Measurements from ENCODE around the gene TTLL9. TPM values are rescaled to one million over a fixed set of nuclear protein-coding genes. Genes with fewer than 3 reads are reported as not detected.
A peak's percentile ranks its signal among the peaks of the same experiment; 100 is the strongest.
"Not testable (repeated sequence)": the region's sequence is repeated elsewhere in the genome, so short reads cannot be mapped to it uniquely, and the experiment has no call there.

The TTLL9 gene
- polyA plus RNA-seq, 3 donors: 2.7 to 3.3 (median 2.9) TPM

DNA sequence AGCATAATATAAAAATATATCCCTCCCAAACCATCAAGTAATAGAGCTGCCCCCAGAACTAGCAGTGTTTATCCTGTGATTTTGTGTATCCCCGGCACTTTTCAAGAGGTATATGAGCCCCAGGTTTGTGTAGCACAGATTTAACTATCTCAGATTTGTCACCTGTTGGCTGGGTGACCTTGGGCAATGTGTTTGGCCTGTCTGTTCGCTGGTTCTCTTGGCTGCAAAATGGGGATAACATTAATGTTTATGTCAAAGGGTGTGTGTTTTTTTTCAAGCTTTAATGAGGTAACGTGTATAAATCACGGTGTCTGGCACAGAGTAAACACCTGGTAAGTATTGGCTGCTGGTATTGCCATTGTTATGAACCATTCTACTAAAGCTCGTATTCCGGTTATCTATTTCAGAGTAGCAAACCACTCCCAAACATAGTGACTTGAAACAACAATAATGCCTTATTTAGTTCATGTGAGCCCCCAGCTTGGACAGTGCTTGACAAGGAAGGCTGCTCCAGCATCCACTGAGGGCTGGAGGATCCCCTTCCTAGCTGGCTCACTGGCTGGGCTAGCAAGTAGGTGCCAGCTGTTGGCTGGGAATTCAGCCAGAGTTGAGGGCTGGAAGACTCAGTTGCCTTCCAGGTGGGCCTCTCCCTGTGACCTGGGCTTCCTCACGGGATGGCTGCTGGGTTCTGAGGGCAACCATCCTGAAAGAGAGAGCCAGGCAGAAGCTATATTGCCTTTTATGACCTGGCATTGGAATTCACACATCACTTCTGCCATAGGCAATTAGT lies 45.3 kb downstream of the TTLL9 start:
- no peak for DNase-seq (ENCODE audit: low read depth in 3 of 3, low spot score in 2 of 3)

DNA sequence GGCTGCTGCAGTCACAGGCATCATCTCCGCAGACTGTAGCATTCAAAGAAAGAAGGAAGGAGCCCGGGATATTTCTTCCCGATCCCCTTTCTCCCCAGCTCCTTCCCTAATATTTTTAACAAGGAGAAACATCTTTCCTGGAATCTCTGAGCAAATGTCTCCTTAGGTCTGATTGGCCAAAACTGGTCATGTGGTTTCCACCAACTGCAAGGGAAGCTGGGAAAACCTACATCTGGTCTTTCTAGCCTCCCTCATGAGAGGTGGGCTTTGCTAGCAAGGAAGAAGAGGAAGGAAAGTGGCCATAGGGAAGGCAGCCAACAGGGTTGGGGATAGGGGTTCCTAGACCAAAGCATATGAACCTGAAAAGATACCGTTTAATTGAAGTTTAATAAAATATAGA lies 46.3 kb downstream of the TTLL9 start:
- DNase-seq (ENCODE audit: low read depth in 3 of 3, low spot score in 2 of 3): no peak

DNA sequence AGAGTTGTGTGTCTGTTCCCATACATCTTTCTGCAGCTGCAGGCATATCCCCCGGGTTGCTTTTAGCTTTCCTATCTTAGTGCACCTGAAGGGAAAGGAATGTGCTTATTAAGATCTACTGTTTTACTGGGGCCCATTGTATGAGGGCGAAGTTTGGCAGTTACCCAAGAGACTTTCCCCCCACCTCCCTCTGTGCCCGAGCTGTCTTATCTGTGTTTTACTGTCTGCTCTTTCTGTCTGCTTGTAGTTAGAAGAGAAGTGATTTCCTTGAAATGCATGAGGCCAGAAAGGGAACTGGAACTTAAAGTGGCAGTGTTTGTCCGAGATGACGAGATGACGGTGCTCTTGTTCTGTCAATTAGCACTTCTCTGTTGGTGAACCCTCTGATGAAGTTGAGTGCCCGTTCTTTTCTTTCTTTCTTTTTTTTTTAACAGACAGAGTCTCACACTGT lies 47.6 kb downstream of the TTLL9 start:
- DNase-seq (ENCODE audit: low read depth in 3 of 3, low spot score in 2 of 3): not testable (repeated sequence)

DNA sequence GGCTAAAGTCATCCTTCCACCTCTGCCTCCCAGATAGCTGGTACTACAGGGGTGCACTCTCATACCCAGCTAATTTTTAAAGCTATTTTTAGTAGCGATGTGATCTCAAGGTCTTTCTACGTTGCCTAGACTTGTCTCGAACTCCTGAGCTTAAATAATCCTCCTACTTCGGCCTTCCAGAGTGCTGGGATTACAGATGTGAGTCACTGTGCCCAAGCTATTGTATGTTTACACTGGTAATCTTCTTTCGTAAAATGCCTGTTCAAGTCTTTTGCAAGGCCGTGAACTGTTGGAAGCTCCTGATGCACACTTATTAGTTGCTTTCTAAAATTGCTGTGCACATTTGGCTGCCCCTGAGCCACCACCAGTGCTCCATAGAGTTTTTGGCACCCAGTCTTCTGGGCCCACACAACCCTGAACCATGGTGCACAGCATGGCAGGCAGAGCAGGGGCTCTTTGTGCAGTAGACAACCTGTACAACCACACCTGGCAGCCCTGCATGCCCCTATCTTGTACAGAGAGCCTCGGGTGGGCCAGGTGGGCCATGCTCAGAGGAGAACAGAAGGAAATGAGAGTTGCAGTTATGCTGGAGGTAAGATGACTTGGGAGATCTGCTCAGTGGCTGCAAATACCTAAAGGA lies 48.2 kb downstream of the TTLL9 start:
- no peak for DNase-seq (ENCODE audit: low read depth in 3 of 3, low spot score in 2 of 3)

DNA sequence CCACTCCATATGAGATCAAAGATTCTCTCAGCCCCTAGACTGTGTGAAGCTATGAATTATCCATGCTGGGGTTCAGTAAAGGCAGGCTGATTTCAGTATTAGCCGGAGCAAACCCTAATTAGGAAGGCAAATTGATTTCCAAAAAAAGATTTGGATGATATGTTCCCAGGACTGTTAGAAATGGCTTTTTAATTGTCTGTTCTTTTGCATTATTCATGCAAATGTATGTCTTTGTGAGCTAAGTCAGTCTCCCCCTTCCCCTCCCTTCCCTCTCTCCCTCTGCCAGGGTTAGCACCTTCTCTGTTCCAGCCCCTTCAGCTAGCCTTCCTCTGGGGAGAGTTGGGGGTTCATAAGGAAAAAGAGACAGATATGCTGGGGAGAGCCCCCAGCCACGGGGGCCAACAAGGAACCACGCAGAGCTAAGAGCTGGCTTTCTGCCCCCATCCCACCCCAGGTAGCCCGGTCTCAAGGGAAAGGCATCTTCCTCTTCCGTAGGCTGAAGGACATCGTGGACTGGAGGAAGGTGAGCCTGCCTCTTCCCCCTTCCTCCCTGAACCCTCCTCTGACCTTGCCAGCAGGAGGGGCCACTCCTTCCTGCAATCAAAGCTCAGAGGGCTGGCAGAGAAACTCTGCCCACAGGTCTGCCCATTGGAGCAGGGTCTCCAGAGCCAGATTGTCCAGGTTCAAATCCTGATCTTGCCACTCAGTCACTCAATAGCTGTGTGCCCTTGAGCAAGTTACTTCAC lies 49.1 kb downstream of the TTLL9 start:
- DNase-seq (ENCODE audit: low read depth in 3 of 3, low spot score in 2 of 3): no peak

DNA sequence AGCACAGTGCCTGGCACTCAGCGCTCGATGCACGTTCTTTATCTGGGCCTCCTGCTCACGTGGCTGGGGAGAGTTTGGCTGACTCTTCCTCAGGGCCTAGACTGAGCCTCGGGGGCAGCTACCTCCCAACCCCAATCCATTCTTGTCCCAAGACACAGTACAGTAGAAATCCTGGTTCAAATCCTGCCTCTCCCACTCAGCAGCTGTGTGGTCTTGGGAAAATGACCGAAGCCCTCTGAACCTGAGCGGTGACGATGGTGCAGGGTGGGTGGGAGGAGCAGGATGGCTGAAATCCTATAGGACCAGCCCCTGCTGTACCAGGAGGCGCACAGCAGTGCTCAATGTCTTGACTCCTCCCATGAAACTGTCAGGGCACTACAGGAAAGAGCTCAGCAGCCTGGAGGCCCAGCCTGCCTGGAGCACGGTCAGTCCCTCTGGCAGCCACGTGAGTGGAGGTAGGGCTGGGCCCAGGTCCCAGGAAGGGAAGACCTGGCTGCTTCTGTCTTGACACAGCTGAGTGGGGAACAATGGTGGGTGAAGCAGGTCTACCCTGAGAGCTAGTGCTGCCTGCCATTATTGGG lies 49.9 kb downstream of the TTLL9 start:
- no peak for DNase-seq (ENCODE audit: low read depth in 3 of 3, low spot score in 2 of 3)

DNA sequence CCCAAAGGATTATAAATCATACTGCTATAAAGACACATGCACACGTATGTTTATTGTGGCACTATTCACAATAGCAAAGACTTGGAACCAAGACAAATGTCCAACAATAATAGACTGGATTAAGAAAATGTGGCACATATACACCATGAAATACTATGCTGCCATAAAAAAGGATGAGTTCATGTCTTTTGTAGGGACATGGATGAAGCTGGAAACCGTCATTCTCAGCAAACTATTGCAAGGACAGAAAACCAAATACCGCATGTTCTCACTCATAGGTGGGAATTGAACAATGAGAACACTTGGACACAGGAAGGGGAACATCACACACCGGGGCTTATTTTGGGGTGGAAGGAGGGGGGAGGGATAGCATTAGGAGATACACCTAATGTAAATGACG lies 51.0 kb downstream of the TTLL9 start:
- not testable (repeated sequence) for DNase-seq (ENCODE audit: low read depth in 3 of 3, low spot score in 2 of 3)

DNA sequence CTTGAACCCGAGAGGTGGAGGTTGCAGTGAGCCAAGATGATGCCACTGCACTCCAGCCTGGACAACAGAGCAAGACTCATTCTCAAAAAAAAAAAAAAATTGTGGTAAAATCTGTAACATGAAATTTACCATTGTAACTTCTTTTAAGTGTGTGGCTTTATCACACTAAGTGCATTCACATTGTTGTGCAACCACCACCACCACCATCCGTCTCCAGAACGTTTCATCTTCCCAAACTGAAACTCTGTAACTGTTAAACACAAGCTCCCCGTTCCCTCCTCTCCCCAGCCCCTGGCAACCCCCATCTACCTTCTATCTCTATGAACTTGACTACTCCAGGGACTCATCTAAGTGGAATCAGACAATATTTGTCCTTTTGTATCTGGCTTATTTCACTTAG lies 51.7 kb downstream of the TTLL9 start:
- no peak for DNase-seq (ENCODE audit: low read depth in 3 of 3, low spot score in 2 of 3)

DNA sequence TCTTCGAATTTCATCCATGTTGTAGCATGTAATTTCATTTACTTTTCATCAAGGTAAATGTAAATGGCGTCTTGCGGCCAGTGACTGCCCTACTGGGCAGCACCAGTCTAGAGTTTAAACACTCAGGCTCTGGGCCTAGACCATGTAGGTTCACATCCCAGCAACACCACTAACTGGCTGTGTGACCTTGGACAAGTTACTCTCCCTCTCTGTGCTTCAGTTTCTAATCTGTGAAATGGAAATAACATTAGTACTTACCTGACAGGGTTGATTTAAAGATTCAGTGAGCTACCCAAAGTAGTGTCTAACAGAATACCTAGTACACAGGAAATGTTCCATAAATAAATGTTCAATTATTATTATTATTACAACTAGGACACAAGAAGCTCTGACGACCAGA lies 52.2 kb downstream of the TTLL9 start:
- no peak for DNase-seq (ENCODE audit: low read depth in 3 of 3, low spot score in 2 of 3)

DNA sequence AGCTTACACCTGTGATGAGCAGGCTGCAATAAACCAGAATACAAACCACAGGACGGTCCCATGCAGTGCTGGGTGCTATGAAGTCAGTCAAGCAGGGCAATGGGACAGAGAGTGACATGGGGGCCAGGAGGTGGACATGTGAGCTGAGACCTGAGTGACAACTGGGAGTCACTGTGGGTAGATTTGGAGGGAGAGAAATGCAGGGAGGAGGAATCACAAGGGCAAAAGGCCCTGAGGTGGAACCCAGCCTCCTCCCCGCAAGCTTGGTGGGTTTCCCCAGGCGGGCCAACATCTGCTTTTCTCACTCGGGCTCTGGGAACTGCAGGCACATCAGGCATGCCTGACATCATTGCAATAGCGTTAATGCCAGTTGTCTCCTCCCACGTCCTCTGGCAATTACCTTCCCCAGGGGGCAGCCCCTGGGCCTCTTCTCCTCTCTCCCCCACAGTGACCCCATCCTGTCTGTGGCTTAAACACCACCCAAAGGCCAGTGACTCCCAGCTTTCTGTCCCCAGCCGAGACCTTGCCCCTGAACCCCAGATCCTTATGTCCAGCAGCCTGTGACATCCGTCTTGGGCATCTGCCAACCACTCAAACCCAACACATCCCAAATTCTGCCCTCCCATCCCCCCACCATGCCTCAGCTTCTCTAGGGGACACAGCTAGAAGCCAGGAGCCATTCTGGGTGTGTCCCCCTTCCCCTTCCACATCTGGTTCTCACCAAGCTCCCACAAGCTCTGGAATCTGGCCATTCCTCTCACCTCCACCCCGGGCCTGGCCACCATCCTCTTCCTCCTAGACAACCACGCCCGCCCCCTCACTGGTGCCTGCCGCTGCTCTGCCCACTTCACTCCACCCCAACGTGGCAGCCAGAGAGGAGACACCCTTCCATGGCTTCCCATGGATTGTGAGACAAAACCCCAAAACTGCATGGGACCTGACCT lies 53.2 kb downstream of the TTLL9 start:
- peak in 1 of 3 donors; percentile 8 for DNase-seq (ENCODE audit: low read depth in 3 of 3, low spot score in 2 of 3)

DNA sequence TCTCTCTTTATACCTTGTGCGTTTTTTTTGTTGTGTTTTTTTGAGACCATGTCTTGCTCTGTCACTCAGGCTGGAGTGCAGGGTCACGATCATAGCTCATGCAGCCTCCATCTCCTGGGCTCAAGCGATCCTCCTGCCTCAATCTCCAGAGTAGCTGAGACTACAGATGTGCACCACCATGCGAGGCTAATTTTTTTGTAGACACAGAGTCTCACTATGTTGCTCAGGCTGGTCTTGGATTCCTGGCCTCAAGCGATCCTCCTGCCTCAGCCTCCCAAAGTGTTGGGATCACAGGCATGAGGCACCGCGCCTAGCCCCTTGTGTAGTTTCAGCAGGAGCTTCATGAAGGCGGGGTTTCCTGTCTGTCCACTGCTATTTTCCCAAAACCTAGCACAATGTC lies 54.1 kb downstream of the TTLL9 start:
- no peak for DNase-seq (ENCODE audit: low read depth in 3 of 3, low spot score in 2 of 3)

DNA sequence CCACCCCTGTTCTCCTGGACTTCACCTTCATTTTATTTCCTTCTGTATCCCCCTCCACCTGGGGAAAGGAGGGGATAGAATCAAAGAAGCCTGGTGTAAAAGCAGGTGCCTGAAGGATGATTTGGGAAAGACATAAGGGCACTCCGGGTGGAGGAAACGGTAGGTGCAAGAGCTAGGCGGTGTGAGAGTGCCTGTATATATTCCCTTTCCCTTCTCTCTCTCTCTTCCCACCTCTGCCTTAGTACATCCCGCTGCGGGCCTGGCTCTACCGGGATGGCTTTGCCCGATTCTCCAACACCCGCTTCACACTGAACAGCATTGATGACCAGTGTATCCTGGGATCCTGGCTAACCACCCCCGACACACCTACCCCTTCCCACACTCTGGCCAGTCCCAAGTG lies 55.2 kb downstream of the TTLL9 start:
- no peak for DNase-seq (ENCODE audit: low read depth in 3 of 3, low spot score in 2 of 3)

DNA sequence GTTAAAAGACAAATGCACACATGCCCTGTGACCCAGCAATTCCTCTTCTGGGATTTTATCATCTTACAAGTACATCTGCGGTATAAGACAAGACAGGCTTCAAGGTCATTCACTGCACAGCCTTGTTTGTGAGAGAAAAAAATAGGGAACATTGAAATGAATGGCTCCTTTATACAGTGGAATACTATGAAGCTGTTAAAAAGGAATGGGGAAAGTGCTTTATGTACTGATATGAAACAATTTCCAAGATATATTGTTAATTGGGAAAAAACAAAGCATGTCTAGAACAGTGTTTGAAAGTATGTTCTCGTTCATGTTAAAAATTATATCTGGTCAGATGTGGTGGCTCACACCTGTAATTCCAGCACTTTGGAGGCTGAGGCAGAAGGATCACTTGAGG lies 56.1 kb downstream of the TTLL9 start:
- DNase-seq (ENCODE audit: low read depth in 3 of 3, low spot score in 2 of 3): no peak

DNA sequence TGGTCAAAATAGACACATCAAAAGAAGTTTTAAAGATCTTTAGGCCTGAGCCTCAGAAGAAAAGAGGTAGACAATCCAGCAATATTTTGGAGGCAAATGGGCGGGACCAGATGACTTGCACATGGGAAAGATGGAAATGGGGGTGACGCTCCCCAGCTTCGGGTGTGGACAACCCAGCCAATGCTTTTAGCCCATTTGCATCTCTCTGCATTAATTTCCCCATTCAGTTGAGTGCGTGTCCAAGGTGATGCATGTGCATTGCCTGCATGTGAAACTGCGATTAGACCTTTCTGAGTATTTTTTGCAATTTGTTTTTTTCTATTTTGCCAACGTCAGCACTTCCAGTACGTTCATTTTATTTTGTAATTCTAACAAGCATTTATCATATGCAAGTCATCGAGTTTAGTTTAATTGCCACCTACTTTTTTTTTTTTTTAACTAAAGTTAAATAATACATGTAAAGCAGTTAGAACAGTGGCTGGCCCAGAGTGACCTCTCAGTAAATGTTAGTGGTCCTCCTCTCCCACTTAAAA lies 57.3 kb downstream of the TTLL9 start:
- no peak for DNase-seq (ENCODE audit: low read depth in 3 of 3, low spot score in 2 of 3)

DNA sequence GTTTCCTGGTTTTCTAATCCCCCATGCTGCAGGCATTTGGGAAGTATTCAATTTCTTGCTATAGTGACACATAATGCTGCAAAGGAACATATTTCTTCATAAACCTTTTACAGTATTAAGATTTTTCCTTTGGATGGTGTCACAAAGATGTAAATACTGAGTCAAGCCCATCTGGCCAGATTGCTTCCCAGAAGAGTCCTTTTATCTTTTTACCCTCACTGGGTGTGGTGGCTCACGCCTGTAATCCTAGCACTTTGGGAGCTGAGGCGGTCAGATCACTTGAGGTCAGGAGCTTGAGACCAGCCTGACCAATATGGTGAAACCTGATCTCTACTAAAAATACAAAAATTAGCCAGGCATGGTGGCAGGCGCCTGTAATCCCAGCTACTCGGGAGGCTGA lies 59.2 kb downstream of the TTLL9 start:
- DNase-seq (ENCODE audit: low read depth in 3 of 3, low spot score in 2 of 3): not testable (repeated sequence)

DNA sequence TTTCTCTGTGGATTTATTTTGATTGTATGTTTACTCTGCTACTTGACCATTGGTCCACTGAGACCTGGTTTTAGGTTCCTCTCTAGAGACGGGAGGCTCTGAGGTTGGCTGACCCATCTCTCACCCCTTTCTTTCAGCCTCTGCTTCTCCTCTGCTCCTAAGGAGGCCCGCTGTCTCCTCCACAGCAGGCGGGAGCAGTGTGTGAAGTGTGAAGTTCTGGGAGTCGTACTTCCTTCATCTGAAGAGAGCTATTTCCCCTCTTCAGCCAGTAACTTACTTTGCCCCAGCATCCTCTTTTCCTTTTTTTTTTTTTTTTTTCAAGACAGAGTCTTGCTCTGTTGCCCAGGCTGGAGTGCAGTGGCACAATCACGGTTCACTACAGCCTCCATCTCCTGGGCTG lies 60.3 kb downstream of the TTLL9 start:
- no peak for DNase-seq (ENCODE audit: low read depth in 3 of 3, low spot score in 2 of 3)

DNA sequence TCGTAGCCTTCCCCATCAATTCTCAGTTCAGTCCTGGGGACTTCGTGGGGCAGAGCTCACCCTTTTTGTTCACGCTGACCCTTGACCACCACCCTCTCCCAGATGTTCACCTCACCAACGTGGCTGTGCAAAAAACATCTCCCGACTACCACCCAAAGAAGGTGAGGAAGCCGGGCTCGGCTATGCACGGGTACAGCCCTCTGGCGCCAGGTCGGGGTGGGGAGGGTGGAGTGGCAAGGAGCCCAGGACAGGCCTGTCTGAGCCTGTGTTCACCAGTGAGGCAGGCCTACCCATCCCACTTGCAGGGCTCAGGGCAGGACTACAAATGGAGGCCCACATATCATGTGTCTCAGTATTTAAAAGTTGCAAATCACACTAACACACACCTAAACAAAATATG lies 63.3 kb downstream of the TTLL9 start:
- DNase-seq (ENCODE audit: low read depth in 3 of 3, low spot score in 2 of 3): no peak

DNA sequence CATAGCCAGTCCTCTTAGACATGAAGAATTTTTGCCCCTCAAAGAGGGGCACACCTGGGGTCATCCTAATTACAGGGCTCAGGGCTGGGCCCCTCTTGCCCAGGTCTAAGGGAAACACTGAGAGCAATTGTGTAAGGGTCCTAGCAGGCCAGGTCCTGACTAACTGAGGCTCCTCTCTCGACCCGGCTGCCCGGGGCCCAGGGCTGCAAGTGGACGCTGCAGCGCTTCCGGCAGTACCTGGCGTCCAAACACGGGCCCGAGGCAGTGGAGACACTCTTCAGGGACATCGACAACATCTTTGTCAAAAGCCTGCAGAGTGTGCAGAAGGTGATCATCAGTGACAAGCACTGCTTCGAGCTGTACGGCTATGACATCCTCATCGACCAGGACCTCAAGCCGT lies 64.1 kb downstream of the TTLL9 start:
- DNase-seq (ENCODE audit: low read depth in 3 of 3, low spot score in 2 of 3): no peak

DNA sequence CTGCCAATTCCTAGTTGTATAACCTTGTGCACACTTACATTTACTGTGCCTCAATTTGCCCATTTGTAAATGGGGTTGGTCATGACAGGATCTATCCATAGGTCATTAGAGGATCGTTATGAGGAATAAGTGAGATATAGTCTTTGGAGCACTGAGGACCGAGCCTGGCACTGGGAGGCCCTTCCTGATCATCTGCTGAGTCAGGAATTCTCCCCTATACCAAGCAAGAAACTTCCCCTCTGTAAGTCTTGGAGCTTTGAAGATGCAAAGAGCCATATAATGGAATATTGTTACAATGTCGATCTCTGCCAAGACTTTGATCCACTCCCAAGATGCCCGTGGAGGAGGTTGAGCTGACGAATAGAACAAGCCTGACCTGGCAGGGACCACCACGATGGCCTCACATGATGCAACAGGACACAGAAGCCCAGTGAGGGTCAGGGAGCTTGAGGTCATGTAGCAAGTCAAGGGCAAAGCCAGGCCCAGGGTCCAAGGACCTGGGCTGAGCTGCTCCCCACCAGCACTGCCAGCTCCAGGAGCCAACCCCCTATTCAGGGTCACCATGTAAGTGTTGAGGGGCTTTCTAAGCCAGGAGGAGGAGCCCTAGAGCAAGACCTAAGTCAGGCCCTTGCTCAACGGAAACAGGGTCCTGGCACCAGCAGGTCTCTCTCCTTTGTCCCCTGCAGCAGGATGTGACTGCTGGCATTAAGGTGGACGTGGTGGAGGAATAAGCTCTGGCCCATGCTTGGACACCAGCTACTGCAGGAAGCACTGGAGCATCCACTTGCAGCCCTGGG lies 64.7 kb downstream of the TTLL9 start:
- DNase-seq (ENCODE audit: low read depth in 3 of 3, low spot score in 2 of 3): no peak
